ENCODE results near the gene MYH14. TPM values are rescaled to one million over a fixed set of nuclear protein-coding genes. Genes with fewer than 3 reads are reported as not detected.

The MYH14 gene
- total and polyA plus RNA-seq, 2 of the 13 experiments (the other 11 are each of a cell fraction or from before 2014, with no cell fraction given): 5.5 to 5.8 TPM

DNA sequence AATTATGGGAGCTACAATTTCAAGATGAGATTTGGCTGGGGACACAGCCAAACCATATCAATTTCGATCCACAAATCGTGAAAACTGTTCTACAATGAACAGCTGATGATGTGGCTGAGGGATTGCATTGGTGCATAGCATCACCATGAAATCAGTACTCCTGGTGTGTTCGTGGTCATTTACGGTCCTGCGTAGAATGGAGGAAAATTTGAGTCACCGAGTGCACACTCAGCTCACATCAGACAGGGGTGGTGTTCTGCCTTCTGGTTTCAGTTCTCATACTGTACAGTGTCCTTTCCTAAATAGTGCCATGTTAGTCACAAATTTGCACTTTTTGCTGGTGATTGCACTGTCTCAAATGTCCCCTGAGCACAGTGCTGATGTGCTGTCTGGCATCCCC, 39.2 kb downstream of the MYH14 start (continued):
- TF ChIP-seq ZNF318 (CRISPR knock-in tag; IDR thresholded peaks at IDR 0.05) (no peak), HOXA7 (CRISPR knock-in tag; IDR thresholded peaks at IDR 0.05) (no peak), SMARCE1 (IDR thresholded peaks at IDR 0.05; ENCODE audit: borderline replicate concordance) (no peak), NR2C2 (CRISPR knock-in tag; IDR thresholded peaks at IDR 0.05; ENCODE audit: borderline replicate concordance) (no peak)
- TF ChIP-seq, protein P1, sequence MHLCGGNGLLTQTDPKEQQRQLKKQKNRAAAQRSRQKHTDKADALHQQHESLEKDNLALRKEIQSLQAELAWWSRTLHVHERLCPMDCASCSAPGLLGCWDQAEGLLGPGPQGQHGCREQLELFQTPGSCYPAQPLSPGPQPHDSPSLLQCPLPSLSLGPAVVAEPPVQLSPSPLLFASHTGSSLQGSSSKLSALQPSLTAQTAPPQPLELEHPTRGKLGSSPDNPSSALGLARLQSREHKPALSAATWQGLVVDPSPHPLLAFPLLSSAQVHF (CRISPR knock-in tag; IDR thresholded peaks at IDR 0.05): no peak
